NCI-H2029 treated with DMSO at 0.1 percent for 48 hours (cell line): ENCODE data around the gene SHROOM2.

ENCODE experiments used
- DNase-seq: peaks from one replicate; lab custom pipeline; 2025; lab: John Stamatoyannopoulos, UW

SHROOM2 gene

DNA sequence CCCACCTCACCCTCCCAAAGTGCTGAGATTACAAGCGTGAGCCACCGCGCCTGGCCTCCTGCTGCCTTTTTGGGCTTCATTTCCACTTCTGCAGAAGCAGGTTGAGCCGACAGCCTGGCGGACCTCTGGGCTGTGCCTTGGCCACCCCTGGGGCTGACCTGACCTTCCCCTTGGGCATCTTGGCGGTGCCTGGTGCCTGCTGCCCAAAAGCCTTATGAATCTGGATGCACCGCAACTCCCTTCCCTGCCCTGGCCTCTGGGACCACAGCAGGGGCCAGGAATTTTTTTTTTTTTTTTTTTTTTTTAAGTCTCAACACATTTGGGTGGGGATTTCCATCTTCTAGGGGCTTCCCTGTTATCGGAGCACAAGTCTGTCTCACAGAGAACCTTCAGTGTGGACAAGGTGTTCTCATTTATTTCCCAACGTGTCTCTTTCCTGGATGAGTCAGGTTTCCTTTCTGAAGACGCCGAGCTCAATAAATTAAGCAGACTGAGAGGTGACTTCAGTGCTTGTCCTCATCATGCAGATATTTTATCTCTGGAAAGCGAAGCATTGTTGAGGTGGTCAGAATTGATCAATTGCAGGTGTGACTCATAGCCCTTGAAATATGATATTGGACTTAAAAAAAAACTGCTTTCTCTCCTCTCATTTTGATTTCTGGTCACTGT is 79.7 kb downstream of the SHROOM2 start:
- no peak for DNase-seq

- DNase-seq: no peak
Observed at GRCh38 chrX:9866633-9867032, 80.4 kb downstream of the SHROOM2 start.

GRCh38 chrX:9867226-9867625 is 81.0 kb downstream of the SHROOM2 start:
- DNase-seq: no peak

DNA sequence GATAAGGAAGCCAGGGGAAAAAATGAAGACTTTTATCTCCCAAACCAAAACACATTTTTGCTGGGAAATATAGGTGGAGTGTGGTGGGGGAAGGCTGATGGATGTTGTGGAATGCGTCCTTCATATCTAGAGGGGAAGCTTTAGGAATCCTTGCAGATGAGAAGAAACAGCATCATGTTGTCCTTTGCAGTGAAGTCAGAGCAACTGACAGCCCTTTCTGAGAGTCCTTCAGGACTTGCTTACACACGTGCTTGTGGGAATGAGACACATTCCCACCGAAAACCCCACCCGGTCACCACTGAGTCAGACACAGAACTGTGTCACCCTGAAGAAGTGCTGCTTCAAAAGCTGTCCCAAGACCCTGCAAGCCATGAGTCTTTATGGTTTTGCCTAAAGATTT is 81.5 kb downstream of the SHROOM2 start:
- no peak for DNase-seq

- DNase-seq: no peak
Observed at GRCh38 chrX:9871701-9872268, 85.6 kb downstream of the SHROOM2 start.

DNA sequence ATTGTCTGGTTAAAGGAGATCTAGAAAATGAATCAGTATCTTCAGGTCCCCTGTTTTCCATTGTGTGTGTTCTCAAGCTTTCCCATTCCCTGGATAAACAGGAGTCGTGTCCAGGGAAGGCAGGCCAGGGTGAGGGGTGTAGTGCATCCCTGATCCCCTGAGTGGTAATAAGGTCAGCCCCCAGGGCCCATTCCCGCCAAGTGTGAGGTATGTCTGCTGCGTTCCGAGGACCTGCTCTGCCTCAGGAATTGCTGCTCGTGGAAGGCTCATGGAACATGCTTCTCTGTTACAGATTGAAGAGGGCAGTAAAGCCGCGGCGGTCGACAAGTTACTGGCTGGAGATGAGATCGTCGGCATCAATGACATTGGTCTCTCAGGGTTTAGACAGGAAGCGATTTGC is 87.1 kb downstream of the SHROOM2 start:
- no peak for DNase-seq

GRCh38 chrX:9873952-9874351 is 87.7 kb downstream of the SHROOM2 start:
- no peak for DNase-seq

DNA sequence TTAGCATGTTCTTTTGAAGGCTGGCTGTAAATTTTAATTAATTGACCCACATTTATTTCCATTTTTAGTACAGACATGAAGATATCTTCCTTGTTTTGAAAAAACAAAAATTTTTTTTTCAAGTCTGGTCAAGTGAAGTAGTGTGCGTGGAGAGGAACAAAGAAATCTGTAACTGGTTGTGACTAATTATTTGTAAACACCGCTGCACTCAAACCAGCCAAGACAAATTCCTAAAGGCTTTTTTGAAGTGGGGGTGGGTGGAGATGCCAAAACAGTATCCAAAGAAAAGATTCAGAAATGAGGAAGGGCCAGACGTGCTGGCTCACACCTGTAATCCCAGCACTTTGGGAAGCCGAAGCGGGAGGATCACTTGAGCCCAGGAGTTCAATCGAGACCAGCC is 88.3 kb downstream of the SHROOM2 start:
- DNase-seq: no peak

DNA sequence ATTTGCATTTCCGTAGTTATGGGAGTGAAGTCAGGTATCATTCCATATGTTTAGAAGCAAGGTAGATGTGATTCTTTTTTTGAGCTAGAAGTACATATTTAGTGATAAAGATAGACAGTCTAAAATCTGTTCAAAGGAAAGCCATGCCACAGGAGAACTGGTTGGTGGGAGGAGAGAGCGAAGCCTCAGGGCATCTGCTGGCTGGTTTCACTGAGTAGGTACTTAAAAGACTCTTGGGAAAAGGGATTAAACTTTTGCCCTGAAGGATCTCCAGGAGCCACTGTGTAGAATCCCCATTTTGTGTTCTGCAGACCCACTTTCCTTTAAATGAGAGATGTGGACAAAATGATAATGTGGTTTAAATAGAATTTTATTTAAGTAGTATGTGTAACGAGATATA is 89.6 kb downstream of the SHROOM2 start:
- DNase-seq: no peak

- no peak for DNase-seq
Observed at GRCh38 chrX:9876201-9876600, 90.0 kb downstream of the SHROOM2 start.

DNA sequence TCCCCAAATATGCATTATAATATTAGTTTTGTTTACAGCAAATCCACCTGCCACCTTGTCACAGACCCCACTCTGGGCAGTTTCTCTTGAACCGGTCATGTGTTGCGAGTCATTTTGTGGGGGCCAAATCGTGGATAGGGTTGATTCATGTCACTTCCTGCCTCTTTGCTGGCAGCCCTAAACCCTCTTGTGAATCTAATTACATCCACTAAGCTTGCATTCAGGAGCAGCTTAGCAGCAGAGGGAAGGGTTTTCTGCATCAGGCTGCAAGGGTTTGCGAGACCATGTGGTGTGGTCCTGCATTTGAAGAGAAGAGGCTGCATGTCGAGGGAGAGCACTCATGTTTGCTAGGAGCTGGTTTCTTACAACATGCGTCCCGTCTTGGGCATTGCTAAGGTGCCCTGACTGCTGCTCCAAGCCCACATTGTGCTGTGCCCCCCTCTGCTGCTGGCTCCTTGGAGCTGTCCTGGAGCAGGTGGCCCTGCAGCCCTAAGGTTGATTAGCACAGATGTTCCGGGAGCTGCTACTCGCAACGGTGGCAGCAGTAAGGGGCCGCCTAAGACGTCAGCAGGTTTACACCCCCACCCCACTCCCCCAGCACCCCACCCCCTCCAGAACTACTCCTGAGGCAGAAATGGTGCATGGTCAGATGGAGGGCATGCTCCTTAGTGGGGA is 92.1 kb downstream of the SHROOM2 start:
- no peak for DNase-seq

DNA sequence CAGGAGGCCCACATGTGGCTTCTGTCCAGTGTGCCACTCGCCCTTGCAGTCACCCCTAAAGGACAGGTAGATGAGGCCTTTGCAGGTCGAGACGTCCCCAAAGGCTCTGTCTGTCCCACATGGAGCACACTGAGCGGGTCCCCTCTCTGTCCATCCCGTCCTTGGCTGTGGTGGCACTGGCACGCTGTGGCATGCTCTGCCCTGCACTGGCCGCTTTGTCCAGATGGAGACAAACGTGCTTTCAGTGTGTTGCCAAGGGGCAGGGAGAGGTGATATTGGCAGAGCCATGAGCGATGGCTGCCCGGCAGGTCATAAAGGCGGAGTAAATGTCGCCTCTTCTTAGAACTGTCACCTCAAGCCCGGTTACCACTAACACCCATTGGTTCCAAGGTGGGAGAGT is 94.0 kb downstream of the SHROOM2 start:
- DNase-seq: no peak

GRCh38 chrX:9880870-9881269 is 94.6 kb downstream of the SHROOM2 start:
- no peak for DNase-seq

DNA sequence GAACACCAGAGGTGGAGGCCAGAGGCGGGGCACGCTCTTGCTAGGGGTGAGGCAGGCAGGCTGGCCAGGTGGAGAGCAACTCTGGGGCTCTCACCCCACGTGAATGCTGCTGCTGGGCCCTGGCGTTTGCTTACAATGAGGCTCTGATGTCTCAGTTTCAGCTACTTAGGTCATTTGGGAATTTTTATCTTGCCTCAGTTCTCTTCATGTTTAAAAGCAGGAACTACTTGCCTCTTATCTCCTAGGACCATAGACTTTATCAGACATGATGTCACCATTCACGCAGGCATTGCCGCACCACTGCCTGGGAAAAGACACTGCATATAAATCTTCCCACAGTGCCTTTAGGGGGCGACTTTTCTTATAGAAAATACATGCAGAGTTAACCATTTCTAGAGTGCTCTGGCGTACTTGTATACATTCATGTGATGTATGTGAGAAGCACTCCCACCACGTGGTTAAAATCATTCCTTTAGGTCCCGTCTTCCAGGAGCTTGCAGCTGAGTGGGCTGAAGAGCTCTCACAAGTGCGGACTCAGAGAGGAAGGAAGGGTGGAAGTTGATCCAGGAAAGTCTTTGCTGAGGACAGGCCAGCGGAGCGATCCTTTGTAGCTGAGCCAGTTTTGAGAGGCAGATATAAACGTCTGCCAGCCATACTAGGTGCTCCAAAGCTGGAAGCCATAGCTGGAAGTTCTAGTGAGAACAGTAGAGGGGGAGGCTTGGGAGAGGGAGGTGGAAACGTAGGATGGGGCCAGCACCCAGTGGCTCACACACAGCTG is 96.6 kb downstream of the SHROOM2 start:
- DNase-seq: no peak

GRCh38 chrX:9884031-9884779 is 98.0 kb downstream of the SHROOM2 start:
- no peak for DNase-seq

- no peak for DNase-seq
Observed at GRCh38 chrX:9885150-9885549, 98.9 kb downstream of the SHROOM2 start.

DNA sequence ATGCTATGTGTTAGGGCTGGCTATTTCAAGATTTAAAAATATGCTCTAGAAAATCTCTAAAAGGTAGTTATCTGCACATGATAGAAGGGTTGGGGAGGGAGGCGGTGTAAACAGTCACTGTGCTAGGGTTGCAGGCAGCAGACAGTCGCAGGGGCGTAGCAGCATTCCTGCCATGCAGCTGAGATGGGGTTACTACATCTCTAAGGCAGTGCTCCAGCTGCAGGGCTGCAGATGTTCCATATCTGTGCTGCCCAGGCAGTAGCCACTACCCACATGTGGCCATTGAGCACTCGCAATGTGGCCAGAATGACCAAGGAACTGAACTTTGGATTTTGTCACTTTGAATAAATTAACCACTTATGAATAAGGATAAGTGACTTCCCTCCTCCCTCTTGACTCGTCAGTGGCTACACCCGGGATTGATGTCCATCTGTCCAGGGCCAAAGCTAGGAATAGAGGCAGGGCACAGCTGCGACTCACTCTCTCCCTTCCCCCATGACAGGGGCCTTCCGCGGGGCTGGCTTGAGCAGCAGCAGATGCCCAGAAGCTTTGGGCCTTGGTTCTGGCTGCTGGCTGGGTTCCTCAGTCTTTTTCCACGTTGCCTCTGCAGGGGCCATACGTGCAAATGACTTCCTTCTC is 101.5 kb downstream of the SHROOM2 start:
- DNase-seq: no peak

DNA sequence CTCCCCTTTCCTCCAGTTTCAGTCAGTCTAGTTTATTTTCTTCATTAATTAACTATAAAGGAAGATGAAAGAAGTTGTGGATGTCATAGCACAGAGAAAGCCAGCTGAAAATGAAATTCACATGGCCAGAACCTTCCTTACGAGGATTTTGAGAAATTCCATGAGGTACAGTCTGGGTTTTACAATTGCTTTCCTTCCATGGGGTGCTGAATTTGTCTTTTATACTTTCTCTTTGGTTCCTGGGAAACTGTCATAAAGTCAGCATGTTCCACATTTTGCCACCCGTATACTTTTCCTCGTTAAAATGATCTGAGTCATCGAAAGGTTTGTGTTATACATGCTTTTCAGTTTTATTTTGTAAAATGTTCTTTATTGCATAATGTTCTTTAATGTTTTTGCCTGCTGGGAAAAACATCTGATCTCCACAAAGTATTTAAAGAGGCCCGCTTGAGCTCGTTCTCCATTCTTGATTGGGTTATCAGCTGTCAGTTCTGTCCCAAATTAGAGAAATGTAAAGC is 102.8 kb downstream of the SHROOM2 start:
- no peak for DNase-seq

GRCh38 chrX:9890681-9891091 is 104.5 kb downstream of the SHROOM2 start:
- no peak for DNase-seq

- no peak for DNase-seq
Observed at GRCh38 chrX:9895225-9895912, 109.1 kb downstream of the SHROOM2 start.

GRCh38 chrX:9897761-9898161 is 111.5 kb downstream of the SHROOM2 start:
- DNase-seq: no peak
